Subcutaneous abdominal adipose tissue (tissue), 5 donors: Measurements from ENCODE around the gene PPAN.

Source experiments
- H3K27ac ChIP-seq: one replicate; pipeline ENCODE4 v1.7.0; 2013; ENCODE audit warnings: low read depth, mild to moderate bottlenecking, inconsistent platforms, low read length, moderate library complexity
- H3K27me3 ChIP-seq, 5 donors: one replicate each; pipeline ENCODE4 v1.7.0; 2013; ENCODE audit warnings: low read length in 5 of 5, inconsistent platforms in 1 of 5; ENCODE audit not compliant: control insufficient read depth in 5 of 5, insufficient read depth in 4 of 5
- H3K36me3 ChIP-seq, 5 donors: one replicate each; pipeline ENCODE4 v1.7.0; 2013; ENCODE audit warnings: low read length in 5 of 5; ENCODE audit not compliant: control insufficient read depth in 5 of 5, insufficient read depth in 5 of 5
- H3K4me1 ChIP-seq, 5 donors: one replicate each; pipeline ENCODE4 v1.7.0; 2013; ENCODE audit warnings: low read length in 5 of 5, mild to moderate bottlenecking in 3 of 5, moderate library complexity in 1 of 5; ENCODE audit not compliant: control insufficient read depth in 5 of 5, insufficient read depth in 5 of 5
- H3K4me3 ChIP-seq, 5 donors: one replicate each; pipeline ENCODE4 v1.7.0; 2013; ENCODE audit warnings: low read length in 5 of 5, low read depth in 1 of 5
- H3K9ac ChIP-seq, 5 donors: one replicate each; pipeline ENCODE4 v1.7.0; 2013; ENCODE audit warnings: low read length in 5 of 5, mild to moderate bottlenecking in 4 of 5, moderate library complexity in 3 of 5
- H3K9me3 ChIP-seq, 5 donors: one replicate each; pipeline ENCODE4 v1.7.0; 2013; ENCODE audit warnings: low read length in 5 of 5; ENCODE audit not compliant: control insufficient read depth in 5 of 5
- donor health status: healthy.
- donor health status: healthy.
- donor health status: healthy.
- donor health status: healthy.
- donor health status: healthy.

Gene PPAN

DNA sequence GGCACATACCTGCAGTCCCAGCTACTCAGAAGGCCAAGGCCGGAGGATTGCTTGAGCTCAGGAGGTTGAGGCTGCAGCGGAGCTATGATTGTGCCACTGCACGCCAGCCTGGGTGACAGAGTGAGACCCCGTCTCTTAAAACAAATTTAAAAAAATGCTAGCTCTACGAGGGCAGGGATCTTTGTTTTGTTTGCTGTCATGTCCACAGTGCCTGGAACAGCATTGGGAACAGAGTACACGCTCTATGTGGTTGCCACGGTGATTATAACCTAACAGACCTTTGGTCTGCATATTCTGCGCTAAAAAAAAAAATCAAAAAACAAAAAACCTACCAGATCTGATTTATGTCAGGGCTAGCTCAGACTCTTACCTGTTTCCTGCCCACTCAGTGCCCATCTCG lies 22.3 kb upstream of the PPAN start:
- H3K9ac ChIP-seq = no peak overlapping the region
- H3K27me3 ChIP-seq = peaks cover 0 to 3% (median 0%) of the 10 kb centered on the region in 5 donors
- peaks cover 0 to under 1% (median under 1%) of the 10 kb centered on the region in 5 donors for H3K36me3 ChIP-seq
- H3K4me1 ChIP-seq = peaks cover 0 to 17% (median 16%) of the 10 kb centered on the region in 5 donors
- no peaks in the 10 kb centered on the region for H3K9me3 ChIP-seq
- no peak overlapping the region for H3K4me3 ChIP-seq
- no peak overlapping the region for H3K27ac ChIP-seq

DNA sequence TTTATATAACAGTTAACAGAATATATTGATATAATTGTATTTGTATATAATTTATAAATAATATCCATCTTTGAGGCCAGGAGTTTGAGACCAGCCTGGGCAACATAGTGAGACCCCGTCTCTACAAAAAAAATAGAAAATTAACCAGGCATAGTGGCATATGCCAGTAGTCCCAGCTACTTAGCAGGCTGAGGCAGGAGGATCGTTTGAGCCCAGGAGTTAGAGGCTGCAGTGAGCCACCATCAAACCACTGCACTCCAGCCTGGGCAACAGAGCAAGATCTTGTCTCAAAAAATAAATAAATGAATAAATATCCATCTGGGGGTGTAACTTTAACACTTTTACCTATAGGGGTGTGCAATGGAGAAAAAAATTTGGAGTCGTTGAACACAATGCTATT lies 21.4 kb upstream of the PPAN start:
- no peak overlapping the region for H3K4me3 ChIP-seq
- H3K4me1 ChIP-seq = peaks cover 0 to 17% (median 16%) of the 10 kb centered on the region in 5 donors
- no peak overlapping the region for H3K9ac ChIP-seq
- H3K27me3 ChIP-seq = peaks cover 0 to 3% (median 0%) of the 10 kb centered on the region in 5 donors
- peaks cover 0 to 10% (median 8%) of the 10 kb centered on the region in 5 donors for H3K36me3 ChIP-seq
- H3K27ac ChIP-seq = no peak overlapping the region
- no peaks in the 10 kb centered on the region for H3K9me3 ChIP-seq

DNA sequence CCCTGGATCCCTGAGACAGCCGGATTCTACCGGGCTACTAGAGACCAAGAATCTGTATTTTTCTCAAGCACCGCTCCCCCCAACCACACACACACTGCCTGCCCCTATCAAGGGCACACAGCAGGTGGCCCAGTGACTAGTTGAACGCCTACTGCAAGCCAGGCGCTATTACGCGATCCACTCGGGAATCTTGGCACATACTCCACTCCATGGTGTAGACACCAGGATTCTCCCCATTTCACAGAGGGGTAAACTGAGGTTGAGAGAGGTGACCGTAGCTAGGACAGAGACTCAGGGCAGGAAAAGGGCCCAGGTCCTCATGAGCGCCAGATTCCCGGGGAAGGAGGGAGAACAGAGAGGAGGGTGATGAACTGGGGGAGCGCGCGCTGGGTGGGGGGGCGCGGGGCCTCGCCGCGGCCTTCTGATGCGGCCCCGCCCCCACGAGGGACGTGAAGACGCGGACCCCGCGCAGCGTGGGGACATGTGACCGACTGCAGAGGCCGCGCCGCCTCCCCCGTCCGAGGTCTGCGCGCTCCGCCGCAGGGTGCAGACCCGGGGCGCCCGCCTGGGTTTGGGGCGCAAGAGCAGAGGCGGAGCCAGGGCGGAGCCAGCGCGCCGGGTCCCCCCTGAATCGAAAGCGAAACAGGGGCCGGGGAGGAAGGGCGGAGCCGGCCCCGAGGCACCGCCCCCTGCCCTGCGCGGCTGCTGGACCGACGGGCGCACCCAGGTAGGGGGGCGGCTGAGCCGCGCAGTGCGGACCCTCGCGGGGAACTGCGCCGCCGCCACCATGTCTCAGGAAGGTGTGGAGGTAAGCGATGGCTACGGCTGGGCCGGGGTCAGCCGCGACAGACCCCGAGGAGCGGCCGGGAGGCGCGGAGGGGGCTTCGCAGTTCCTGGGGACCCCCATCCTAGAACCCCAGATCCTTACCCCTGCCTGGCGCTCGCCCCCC lies 20.2 kb upstream of the PPAN start, which contains the start of gene SHFL:
Gene SHFL, plus strand, starts transcription at position 677 of the 950 bp plus-strand sequence. Its CDS starts 111 bp downstream, at position 788.
- Histone ChIP-seq H3K27ac (peak within 1 kb of the TSS; percentile 70), H3K9ac (peak within 1 kb of the TSS in 4 of 5 donors; percentile 82 to 90 (median 86)), H3K4me1 (peaks cover 0 to 17% (median 16%) of the 10 kb centered on the region in 5 donors), H3K27me3 (peaks cover 0 to 3% (median 0%) of the 10 kb centered on the region in 5 donors), H3K36me3 (peaks cover 0 to 16% (median 14%) of the 10 kb centered on the region in 5 donors), H3K9me3 (peaks cover 0 to 2% (median 0%) of the 10 kb centered on the region in 5 donors), H3K4me3 (peak within 1 kb of the TSS; percentile 66 to 91 (median 87))

DNA sequence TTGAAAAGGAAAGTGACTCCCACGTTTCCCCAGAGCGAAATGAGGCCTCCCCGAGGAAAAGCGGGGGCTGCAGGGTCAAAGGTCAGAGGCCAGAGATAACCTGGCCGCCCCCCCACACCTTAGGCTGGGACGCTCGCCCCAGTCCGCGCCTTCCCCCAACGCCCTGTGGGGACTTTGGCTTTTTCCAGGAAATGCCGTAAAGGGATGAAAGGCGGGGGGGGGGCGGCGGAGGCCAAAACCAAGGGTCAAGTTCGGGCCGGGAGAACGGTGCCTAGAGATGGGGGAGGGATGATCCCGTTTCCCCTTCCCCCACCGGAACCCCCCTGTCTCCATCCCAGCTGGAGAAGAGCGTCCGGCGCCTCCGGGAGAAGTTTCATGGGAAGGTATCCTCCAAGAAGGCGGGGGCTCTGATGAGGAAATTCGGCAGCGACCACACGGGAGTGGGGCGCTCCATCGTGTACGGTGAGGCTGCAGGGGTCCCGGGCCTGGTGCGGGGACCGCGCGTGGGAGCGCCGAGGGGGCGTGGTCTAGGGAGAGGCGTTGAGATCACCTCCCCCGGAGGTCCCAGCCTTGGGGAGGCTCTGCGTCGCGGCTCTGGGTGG lies 19.5 kb upstream of the PPAN start:
- Histone ChIP-seq H3K4me1 (peaks cover 0 to 17% (median 16%) of the 10 kb centered on the region in 5 donors), H3K27ac (peak overlapping the region; percentile 70), H3K4me3 (peak overlapping the region; percentile 66 to 91 (median 87)), H3K9me3 (peaks cover 0 to 3% (median 0%) of the 10 kb centered on the region in 5 donors), H3K27me3 (peaks cover 0 to 3% (median 0%) of the 10 kb centered on the region in 5 donors), H3K9ac (peak overlapping the region in 4 of 5 donors; percentile 82 to 90 (median 86)), H3K36me3 (peaks cover 0 to 22% (median 19%) of the 10 kb centered on the region in 5 donors)

DNA sequence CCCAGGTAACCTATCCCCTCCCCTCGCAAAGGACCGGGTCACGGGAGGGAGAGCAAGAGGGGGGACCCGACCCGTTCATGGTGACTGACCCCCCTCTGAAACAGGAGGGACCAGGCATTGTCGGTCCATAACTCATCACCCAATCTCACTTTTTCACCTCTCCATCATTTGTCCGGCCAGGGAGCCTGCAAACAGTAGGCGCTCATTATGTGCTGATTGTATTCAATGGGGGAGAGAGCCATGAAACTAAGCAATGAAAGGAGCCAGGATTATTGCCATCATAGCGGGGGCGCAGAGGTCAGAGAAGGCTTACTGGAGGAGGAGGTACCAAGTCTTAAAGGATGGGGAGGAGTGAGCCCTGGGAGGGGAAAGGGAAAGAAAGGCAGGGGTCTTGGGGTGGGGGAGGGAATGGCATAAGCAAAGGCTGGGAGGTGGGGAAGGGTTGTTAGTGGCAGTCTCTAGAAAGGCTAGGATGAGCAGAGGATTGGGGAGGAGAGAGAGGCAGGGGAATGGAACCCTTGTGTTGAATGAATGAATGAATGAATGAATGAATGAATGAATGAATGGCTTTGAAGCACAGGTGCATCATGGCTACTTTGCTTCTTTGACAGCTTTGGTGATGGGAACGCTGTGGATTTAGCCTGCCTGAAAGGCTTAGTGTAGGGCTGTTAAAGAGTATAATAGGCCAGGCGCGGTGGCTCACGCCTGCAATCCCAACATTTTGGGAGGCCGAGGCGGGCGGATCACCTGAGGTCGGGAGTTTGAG lies 18.7 kb upstream of the PPAN start:
- Histone ChIP-seq H3K4me1 (peaks cover 0 to 17% (median 16%) of the 10 kb centered on the region in 5 donors), H3K9ac (peak overlapping the region in 3 of 5 donors; percentile 20 to 82 (median 59)), H3K9me3 (peaks cover 0 to 3% (median 0%) of the 10 kb centered on the region in 5 donors), H3K27me3 (peaks cover 0 to 3% (median 0%) of the 10 kb centered on the region in 5 donors), H3K27ac (peak overlapping the region; percentile 70), H3K4me3 (peak overlapping the region in 4 of 5 donors; percentile 78 to 91 (median 88)), H3K36me3 (peaks cover 0 to 30% (median 27%) of the 10 kb centered on the region in 5 donors)

DNA sequence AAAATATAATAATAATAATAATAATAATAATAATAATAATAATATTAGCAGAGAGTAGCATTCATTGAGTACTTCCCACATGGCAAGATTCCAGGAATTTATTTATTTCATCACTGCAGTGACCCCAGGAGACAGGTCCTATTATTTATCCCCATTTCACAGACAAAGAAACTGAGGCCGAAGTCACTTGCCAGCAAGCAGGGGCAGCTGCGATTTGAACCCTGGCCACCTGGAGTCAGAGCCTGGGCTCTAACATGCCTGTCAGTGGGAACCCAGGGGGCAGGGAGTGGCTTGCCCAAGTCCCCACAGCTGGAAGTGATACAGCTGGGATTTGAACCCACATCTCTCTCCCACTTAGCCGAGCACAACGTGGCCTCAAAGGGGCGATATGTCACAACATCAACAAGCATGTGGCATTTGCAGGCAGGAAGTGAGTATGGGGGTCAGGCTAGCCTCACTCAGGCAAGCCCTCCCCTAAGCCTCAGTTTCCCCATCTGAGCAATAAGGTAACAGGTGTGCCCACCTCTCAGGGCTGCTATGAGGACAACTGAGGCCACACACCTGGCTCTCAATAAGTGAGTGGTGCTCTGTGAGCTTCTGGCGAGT lies 17.1 kb upstream of the PPAN start:
- H3K4me1 ChIP-seq = peaks cover 0 to 17% (median 16%) of the 10 kb centered on the region in 5 donors
- peaks cover 0 to 3% (median 0%) of the 10 kb centered on the region in 5 donors for H3K9me3 ChIP-seq
- H3K4me3 ChIP-seq = no peak overlapping the region
- no peaks in the 10 kb centered on the region for H3K27me3 ChIP-seq
- no peak overlapping the region for H3K27ac ChIP-seq
- H3K9ac ChIP-seq = no peak overlapping the region
- peaks cover 0 to 40% (median 31%) of the 10 kb centered on the region in 5 donors for H3K36me3 ChIP-seq

DNA sequence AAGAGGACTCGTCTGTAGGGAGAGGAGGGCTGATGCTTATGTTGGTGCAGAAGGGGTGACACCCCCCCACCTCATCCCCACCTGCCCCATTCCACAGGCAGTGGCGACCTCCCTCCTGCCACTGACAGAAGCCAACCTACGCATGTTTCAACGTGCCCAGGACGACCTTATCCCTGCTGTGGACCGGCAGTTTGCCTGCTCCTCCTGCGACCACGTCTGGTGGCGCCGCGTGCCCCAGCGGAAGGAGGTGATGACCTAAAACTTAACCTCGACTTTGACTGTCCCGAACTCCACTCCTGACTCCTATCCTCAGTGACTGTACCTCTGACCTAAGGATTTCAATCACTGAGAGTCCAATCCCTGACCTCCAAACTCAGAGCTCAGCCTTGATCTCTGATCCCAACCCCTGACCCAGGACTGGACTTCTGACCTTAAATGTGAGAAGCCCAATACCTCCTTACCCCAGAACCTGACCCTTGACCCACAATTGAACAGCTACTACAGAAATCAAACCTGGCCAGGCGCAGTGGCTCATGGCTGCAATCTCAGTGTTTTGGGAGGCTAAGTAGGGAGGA lies 16.3 kb upstream of the PPAN start:
- H3K9ac ChIP-seq = no peak overlapping the region
- H3K9me3 ChIP-seq = peaks cover 0 to 3% (median 0%) of the 10 kb centered on the region in 5 donors
- no peak overlapping the region for H3K27ac ChIP-seq
- H3K27me3 ChIP-seq = no peaks in the 10 kb centered on the region
- no peak overlapping the region for H3K4me3 ChIP-seq
- peaks cover 0 to 17% (median 16%) of the 10 kb centered on the region in 5 donors for H3K4me1 ChIP-seq
- peaks cover 0 to 40% (median 31%) of the 10 kb centered on the region in 5 donors for H3K36me3 ChIP-seq

DNA sequence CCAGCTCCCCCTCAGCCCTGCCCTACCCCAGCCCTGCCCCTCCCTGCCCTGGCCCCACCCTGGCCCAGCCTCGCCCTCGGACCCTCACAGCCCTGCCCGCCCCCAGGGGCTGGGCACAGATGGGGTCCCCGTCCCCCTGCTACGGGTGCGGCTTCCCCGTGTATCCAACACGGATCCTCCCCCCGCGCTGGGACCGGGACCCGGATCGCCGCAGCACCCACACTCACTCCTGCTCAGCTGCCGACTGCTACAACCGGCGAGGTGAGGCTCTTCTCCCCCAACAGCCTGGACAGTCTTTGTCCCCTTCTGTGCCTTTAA lies 14.8 kb upstream of the PPAN start:
- Histone ChIP-seq H3K27ac (no peak overlapping the region), H3K4me1 (peaks cover 0 to 18% (median 12%) of the 10 kb centered on the region in 5 donors), H3K9me3 (peaks cover 0 to 3% (median 0%) of the 10 kb centered on the region in 5 donors), H3K9ac (no peak overlapping the region), H3K27me3 (no peaks in the 10 kb centered on the region), H3K36me3 (peaks cover 0 to 40% (median 31%) of the 10 kb centered on the region in 5 donors), H3K4me3 (no peak overlapping the region)
